GM18519 (cell line): ENCODE data around the gene INS.

ENCODE experiments used
- ATAC-seq: cut with Tn5 transposase; IDR thresholded peaks from one replicate; pipeline ENCODE4 v1.9.1; 2021; ENCODE audit warnings: mild to moderate bottlenecking, moderate library complexity; ENCODE audit not compliant: unreplicated experiment, low FRiP score

Gene INS

GRCh38 chr11:2160736-2161259 lies at the start of gene INS:
TSS of gene INS (minus strand) at chr11:2161209. CDS start at chr11:2160971, 238 bp downstream.
- no peak for ATAC-seq

DNA sequence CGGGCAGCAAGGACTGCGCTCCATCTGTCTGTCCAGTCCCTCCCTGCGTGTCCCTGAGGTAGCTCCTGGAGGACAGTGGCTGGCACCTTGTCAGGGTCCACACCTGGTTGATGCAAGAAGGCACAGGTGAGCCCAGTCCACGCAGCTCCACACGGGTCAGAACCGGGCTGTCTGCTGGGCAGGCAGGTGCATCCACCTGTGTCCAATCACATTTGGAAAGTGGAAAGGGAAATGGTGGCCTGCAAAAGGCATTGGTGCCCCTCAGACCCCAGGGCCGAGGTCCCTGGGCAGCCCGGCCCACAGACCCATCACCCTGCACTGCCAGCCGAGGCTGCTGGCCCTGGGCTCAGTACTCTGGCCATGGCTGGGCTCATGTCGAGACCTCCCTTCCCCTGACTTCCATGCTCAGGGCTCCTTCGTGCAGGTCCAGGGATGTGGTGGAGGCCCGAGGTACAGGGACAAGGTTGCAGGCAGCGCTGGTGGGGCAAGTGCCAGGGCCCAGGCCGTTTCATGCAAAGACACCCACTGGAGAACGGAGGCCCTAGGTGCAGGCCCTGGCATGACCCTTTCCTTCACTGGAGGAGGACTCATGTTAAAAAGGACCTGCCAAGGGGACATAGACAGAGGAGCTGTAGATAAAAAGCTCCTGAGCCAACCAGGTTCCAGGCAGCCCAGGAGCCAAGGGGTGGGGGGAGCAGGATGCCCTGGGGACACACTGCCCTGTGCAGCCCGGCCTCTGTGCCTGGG lies 49.5 kb upstream of the INS start:
- ATAC-seq: no peak

DNA sequence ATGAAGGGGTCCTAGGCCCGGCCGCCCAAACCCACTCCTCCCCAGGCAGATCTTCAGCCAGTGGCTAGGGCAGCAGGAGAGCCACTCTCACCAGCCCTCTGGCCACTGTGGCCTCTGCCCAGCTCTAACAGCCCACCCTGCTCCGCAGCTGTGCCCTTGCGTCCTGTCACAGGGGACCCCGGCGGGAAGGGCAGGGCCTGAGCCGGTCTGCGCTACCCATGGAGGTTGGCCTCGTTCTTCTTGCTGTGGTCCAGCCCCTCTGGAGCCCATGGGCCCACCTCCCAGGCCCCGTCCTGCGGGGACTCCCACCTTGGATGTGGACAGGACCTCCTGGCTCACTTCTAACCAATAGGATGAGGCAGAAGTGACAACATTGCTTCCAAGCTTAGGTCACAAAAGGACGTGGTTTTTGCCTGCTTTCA lies 48.9 kb upstream of the INS start:
- no peak for ATAC-seq

DNA sequence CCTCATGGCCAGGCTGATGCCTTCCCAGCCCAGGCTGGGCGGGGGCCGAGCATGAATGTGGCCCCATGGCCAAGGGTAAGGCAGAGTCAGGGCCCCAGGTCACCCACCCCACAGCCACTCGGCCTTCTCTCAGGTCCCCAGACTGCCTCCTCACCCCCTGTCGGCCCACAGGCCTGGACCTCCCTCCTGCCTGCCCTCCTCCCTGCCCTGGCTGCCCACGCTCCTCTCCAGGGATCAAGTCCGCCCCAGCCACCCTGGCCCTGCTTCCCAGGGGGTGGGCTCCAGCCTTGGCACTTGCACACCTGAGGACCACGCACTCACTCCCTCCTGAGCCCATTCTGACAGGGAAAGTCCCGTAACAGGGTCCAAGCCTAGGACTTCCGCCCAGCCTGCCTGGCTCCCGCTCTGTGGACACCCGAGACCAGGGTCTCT lies 48.4 kb upstream of the INS start:
- no peak for ATAC-seq

DNA sequence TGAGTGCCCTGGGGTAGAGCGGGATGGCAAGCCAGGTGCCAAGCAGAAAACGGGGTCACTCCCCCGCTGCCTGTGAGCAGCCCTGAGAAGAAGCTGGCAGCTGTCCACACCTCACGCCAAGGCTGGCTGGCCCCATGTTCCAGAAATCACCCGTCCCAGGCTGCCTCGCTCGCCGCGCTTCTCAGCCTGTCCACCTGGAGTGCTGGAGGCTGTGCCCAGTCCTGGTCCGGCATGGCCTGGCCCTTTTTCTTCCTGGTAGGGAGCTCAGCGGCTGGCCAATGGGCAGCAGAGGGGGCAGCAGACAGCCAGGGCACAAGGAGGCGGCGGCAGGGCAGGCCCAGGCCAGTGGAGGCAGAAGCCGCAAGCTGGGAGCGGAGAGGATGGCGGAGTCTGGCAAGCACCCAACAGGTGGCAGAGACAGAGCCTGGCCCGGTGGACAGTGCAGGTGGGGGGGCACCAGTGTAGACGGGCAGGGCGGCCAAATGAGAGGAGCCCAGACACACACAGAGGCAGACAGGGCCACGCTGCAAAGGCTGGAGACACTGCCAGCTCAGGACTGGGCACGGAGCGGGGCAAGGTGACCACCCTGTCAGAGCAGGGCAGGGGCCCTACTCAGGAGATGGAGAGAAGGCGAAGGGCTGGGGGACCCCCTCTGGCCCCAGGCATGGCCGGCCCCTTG lies 47.8 kb upstream of the INS start:
- ATAC-seq: no peak

DNA sequence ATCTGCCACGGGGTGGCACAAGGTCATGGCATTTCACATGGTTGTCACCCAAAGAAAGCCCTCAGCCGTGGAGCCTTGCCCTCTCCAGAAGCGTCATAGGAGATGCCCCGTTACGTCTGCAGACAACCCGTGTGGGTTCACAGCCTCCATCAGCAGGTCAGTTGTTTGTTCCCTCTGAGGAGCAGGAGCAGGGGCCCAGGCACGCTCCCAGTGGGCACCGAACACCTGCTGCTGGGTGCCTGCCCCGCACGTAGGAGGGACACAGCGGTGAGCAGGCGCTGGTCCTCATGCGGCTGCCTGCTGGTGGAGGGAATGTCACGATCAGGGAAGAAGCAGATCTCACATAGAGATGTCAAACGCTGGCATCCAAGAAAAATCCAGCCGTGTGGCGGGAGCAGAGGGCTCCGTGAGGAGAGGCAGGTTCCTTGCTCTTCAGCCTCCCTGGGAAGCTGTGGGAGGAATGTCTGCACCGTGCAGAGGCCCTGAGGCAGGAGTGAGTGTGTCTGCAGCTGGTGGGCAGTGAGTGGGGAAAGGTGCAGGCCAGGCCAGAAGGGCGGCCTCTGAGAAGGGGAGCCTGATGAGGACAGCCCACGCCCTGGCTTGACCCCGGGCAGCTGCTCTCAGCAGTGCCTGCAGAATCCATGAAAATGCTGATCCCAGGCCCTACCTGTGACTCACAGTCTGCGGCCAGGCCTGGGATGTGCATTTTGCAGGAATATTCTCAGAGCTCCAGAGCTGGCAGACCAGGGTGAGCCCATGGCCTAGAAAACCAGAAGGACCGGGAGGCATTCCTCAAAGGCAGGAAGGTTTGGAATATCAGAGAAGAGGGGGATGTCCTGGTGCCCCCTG lies 47.0 kb upstream of the INS start:
- ATAC-seq: no peak

DNA sequence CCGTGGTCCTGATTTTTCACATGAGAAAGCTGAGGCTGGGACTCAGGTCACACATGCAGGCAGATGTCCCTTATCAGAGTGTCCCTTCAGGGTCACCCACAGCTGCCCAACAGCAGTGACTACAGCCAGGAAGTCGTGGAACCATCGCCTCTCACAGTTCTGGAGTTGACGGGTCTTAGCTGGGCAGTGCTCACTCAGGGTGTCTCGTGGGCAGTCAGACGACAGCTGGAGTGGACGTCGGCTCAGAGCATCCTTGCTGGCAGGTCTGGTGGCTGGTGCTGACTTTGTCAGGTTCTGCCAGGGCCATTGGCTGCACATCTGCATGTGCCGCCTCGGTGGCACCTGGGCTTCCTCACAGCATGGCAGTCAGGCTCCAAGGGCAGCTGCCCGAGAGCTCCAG lies 46.2 kb upstream of the INS start:
- no peak for ATAC-seq

- no peak for ATAC-seq
These were observed 45.1 kb upstream of the INS start for GRCh38 chr11:2205981-2206690.

- ATAC-seq: no peak
These were observed 44.3 kb upstream of the INS start for GRCh38 chr11:2205214-2205720.

DNA sequence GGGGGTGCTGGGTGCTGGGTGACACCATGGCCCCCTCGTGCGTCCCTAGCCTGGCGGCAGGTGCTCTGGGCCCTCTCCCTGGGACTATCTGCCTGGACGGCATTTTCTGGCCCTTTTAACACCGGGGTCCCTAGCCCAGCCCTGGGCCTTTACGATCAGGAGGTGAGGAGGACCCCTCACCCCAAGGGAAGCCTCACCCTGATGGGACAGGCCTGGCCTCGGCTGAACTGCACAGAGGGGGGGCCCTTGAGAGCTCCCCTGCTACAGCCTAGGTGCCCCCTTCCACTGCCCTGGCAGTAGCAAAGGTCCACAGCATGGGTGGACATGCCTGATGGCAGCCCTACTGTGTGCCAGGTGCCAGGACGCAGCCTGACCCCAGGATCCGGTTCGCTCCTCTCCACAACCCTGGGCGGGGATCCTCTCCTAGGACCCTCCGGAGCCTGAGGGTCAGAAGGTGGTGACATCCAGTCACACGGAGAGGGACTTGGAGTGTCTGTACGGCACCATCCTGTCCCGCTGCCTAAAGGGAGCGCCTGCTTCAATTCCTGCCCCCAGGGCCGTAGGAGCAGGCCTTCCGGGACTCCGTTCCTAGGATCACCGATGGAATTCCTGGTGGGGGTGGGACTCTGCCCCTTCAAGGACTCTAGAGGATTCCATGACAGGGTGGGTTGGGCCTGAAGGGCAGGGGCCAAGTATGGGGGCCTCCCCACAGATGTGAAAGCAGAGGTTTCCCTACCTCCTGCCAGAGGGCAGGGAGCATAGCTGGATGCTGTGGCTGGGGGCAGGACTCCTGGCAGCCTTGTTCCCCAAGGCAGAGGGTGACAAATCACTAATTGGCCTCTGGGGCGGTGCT lies 43.6 kb upstream of the INS start:
- no peak for ATAC-seq

GRCh38 chr11:2203440-2204259 lies 42.6 kb upstream of the INS start:
- no peak for ATAC-seq

DNA sequence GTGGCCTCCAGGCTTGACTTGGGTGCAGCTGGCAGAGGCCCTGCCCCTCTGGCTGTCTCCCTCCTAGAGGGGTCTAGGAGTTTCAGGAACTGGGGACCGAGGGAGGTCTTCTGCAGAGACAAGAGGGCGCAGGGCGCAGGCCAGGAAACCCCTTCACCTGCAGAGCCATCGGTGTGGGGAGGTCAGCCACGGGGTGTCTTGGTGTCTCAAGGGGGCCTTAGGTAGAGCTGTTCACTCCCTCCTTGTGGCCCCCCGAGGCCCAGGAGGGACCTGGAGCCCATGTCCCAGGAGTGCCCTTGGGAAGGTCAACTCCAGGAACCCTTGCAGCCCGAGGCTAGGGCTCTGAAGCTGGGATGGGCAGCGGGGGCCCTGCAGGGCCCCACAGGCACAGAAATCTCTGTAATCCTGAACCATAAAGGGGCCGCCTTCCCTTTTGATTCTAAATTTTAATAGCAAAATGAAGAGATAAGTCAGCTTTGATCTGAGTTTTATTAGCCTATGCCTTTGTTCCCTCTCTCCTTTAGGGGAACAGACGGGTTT lies 42.0 kb upstream of the INS start:
- no peak for ATAC-seq

GRCh38 chr11:2202071-2202899 lies 41.3 kb upstream of the INS start:
- ATAC-seq: no peak

- no peak for ATAC-seq
These were observed 40.5 kb upstream of the INS start for GRCh38 chr11:2201542-2201941.

DNA sequence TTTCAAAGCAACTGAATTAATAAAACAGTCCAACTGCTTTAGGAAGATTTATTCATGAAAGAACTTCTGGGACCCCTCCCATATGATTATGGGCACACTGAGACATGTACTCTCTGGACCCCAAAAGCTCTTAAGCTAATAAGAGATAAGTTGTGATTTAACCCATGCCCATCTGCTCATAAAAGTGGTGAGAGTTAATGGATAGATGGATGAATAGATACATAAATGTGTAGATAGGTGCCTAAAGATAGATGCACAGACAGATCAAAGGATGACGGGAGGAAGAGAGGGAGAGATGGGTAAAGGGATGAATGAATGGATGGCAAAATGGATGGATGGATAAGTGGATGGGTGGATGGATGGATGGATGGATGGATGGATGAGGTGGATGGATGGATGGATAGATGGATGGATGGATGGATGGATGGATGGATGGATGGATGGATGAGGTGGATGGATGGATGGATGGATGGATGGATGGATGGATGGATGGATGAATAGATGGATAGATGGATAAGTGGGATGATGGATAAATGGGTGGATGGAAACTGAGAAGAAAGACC lies 40.0 kb upstream of the INS start:
- no peak for ATAC-seq

DNA sequence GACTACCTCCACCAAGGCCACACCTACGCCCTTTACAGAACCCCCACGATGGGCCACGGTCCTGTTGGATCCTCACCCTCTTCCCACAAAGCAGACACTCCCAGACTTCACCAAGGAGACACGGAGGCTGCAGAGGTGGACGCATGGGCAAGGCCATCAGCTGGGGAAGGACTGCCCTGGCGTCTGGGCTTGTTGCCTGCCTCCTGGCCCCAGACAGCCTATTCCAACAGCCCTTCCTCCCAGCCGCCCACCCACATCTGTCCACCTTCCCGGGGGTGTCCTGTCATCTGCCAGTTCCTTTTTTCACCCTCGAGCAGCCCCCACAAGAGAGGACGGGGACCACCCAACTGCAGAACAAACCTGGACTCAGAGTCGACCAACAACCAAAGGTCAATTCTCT lies 39.5 kb upstream of the INS start:
- ATAC-seq: no peak
